Right lobe of liver (tissue), 6 donors: ENCODE data around the gene ADARB2. TPM values are rescaled to one million over a fixed set of nuclear protein-coding genes. Genes with fewer than 3 reads are reported as not detected.

Source experiments
- ATAC-seq, 4 donors: fragments of 200-7000 bp; cut with Tn5 transposase; one replicate each; pipeline ENCODE4 v1.9.1; 2020; ENCODE audit warnings: mild to moderate bottlenecking in 4 of 4, moderate library complexity in 4 of 4
- DNase-seq, 3 donors: peaks; one replicate each; pipeline ENCODE4 v3.0.0-alpha.2; 2020
- H3K27ac ChIP-seq, 3 donors: fragments of 200-600 bp; one replicate each; pipeline ENCODE4 v1.8.0; 2022
- H3K27me3 ChIP-seq, 2 donors: fragments of 200-600 bp; one replicate each; pipeline ENCODE4 v1.8.0; 2022
- H3K36me3 ChIP-seq, 4 donors: fragments of 200-600 bp; sonication (generic) in 1 of 4; one replicate each; pipeline versions ENCODE4 v1.5.1 to v1.8.0; 2017 to 2022; ENCODE audit warnings: control low read depth in 1 of 4
- H3K4me1 ChIP-seq, 4 donors: fragments of 200-600 bp; sonication (generic) in 1 of 4; one replicate each; pipeline versions ENCODE4 v1.5.1 to v1.8.0; 2017 to 2022; ENCODE audit warnings: control low read depth in 1 of 4
- H3K4me3 ChIP-seq, 3 donors: fragments of 200-600 bp; one replicate each; pipeline ENCODE4 v1.8.0; 2022
- H3K9me3 ChIP-seq, 4 donors: fragments of 200-600 bp; sonication (generic) in 1 of 4; one replicate each; pipeline versions ENCODE4 v1.5.1 to v1.8.0; 2017 to 2022; ENCODE audit warnings: control low read depth in 1 of 4
- CTCF ChIP-seq, 4 donors: fragments of 200-600 bp in 3 of 4; fragments of 450-650 bp in 1 of 4; IDR thresholded peaks; one replicate each; pipeline versions ENCODE4 v1.5.1 to v1.8.0; 2016 to 2022; ENCODE audit warnings: antibody characterized with exemption in 4 of 4, mild to moderate bottlenecking in 2 of 4
- POLR2A ChIP-seq: fragments of 450-650 bp; IDR thresholded peaks from one replicate; pipeline ENCODE4 v1.6.1; 2017; ENCODE audit warnings: antibody characterized with exemption, mild to moderate bottlenecking
- WGBS: methylation state at CpG from one replicate; pipeline ENCODE4 v1.1.6; 2018; ENCODE audit warnings: low coverage, low lambda C conversion rate; ENCODE audit not compliant: insufficient coverage; ENCODE audit errors: missing lambda C conversion rate; 5-methylcytosine and 5-hydroxymethylcytosine counted together
- intact Hi-C, 2 donors: fragments of 100-400 bp; cut with DNase I; formaldehyde crosslinking; loops; one replicate each; pipeline versions ENCODE4 v1.11.2 to v1.14.1; 2022
- total RNA-seq, 6 experiments: library from RNA; depleted of rRNA in 2 of 6; stranded (reverse); fragments of >200 nt in 2 of 6; fragmentation: NEBNext Ultra II Directional in 3 of 6; extraction: Animal tissue kit (Norgen Biotek cat#: 25700) in 3 of 6; gene quantifications; one replicate each; pipeline versions ENCODE4 v1.1.0 to v1.2.4, GENCODE V29; 2016 to 2023
- donor health status: DM: no; HTN: yes; CAD: no.
- donor health status: DM: no; HTN: no; CAD: no.
- donor health status: DM: no; HTN: no; CAD: no.
- donor health status: DM: no; HTN: yes; CAD: no.
- donor health status: DM: no; HTN: yes; CAD: no.

Gene ADARB2
- total RNA-seq, 6 experiments from 2014 or later: 0.07 to 0.68 (median 0.42) TPM

GRCh38 chr10:1661859-1662437, 75.4 kb downstream of the ADARB2 start:
- intact Hi-C loops: no loop called here
- DNase-seq: peak in 1 of 3 donors; percentile 13
- H3K4me3 ChIP-seq: no peak overlapping the region
- no peak overlapping the region for H3K27ac ChIP-seq
- ATAC-seq: no peak
- 76% methylated on average over 3 of the region's 14 CpGs for WGBS
- no peaks in the 10 kb centered on the region for H3K36me3 ChIP-seq
- H3K9me3 ChIP-seq: no peaks in the 10 kb centered on the region
- TF ChIP-seq CTCF (IDR thresholded peaks at IDR 0.05) (no peak), POLR2A (no peak)
- no peaks in the 10 kb centered on the region for H3K4me1 ChIP-seq
- no peaks in the 10 kb centered on the region for H3K27me3 ChIP-seq

- no peak for TF ChIP-seq POLR2A
- no peak for TF ChIP-seq CTCF (IDR thresholded peaks at IDR 0.05)
- Histone ChIP-seq H3K27ac (no peak overlapping the region), H3K9me3 (no peaks in the 10 kb centered on the region), H3K4me3 (no peak overlapping the region), H3K27me3 (no peaks in the 10 kb centered on the region), H3K36me3 (no peaks in the 10 kb centered on the region), H3K4me1 (no peaks in the 10 kb centered on the region)
- WGBS: 76% methylated on average over 2 of the region's 3 CpGs
- ATAC-seq: no peak
- peak in 1 of 3 donors; percentile 9 for DNase-seq
- intact Hi-C loops: no loop called here
These were observed 75.9 kb downstream of the ADARB2 start for GRCh38 chr10:1661416-1661815.

- WGBS: 35% methylated on average over 5 of the region's 5 CpGs
- Histone ChIP-seq H3K4me3 (no peak overlapping the region), H3K27ac (no peak overlapping the region), H3K9me3 (no peaks in the 10 kb centered on the region), H3K27me3 (no peaks in the 10 kb centered on the region), H3K36me3 (no peaks in the 10 kb centered on the region), H3K4me1 (no peaks in the 10 kb centered on the region)
- intact Hi-C loops: no loop called here
- DNase-seq (peak in 1 of 3 donors; percentile 4), ATAC-seq (no peak)
- TF ChIP-seq CTCF (IDR thresholded peaks at IDR 0.05) (no peak), POLR2A (no peak)
These were observed 76.5 kb downstream of the ADARB2 start for GRCh38 chr10:1660815-1661214.

- TF ChIP-seq CTCF (IDR thresholded peaks at IDR 0.05): no peak
- TF ChIP-seq POLR2A: no peak
- intact Hi-C loops: no loop called here
- no peak overlapping the region for H3K4me3 ChIP-seq
These were observed 76.9 kb downstream of the ADARB2 start for GRCh38 chr10:1660386-1660785.

More at GRCh38 chr10:1660386-1660785, 76.9 kb downstream of the ADARB2 start:
- ATAC-seq: no peak
- Histone ChIP-seq H3K36me3 (no peaks in the 10 kb centered on the region), H3K27me3 (no peaks in the 10 kb centered on the region), H3K9me3 (no peaks in the 10 kb centered on the region), H3K27ac (no peak overlapping the region), H3K4me1 (no peaks in the 10 kb centered on the region)
- 27% methylated on average over 4 of the region's 7 CpGs for WGBS
- peak in 1 of 3 donors; percentile 4 for DNase-seq
